IMR-90 (cell line): Measurements from ENCODE around the gene ITGB1BP1.

Source experiments
- BHLHE40 ChIP-seq: fragments of 150-350 bp; IDR thresholded peaks from 2 replicates; pipeline ENCODE4 v1.6.1; 2016; ENCODE audit warnings: mild to moderate bottlenecking, low read depth, low read length
- CEBPB ChIP-seq: IDR thresholded peaks from 2 replicates; pipeline ENCODE4 v1.6.1; 2012; ENCODE audit warnings: low read depth, low read length, improper control_type of control experiment
- CTCF ChIP-seq: conservative IDR thresholded peaks from 2 replicates; pipeline ENCODE4 v1.5.1; 2012; ENCODE audit warnings: mild to moderate bottlenecking, low read depth, low read length, improper control_type of control experiment
- MAFK ChIP-seq: IDR thresholded peaks from 2 replicates; pipeline ENCODE4 v1.6.1; 2012; ENCODE audit warnings: low read depth, low read length, improper control_type of control experiment
- POLR2A ChIP-seq: IDR thresholded peaks from 2 replicates; pipeline ENCODE4 v1.6.1; 2012; ENCODE audit warnings: mild to moderate bottlenecking, low read depth, low read length
- RAD21 ChIP-seq: IDR thresholded peaks from 2 replicates; pipeline ENCODE4 v1.6.1; 2012; ENCODE audit warnings: low read length, improper control_type of control experiment
- RCOR1 ChIP-seq: IDR thresholded peaks from 2 replicates; pipeline ENCODE4 v1.6.1; 2012; ENCODE audit warnings: mild to moderate bottlenecking, low read length, improper control_type of control experiment; ENCODE audit not compliant: insufficient replicate concordance
- SMC3 ChIP-seq: fragments of 150-350 bp; IDR thresholded peaks from 2 replicates; pipeline ENCODE4 v1.6.1; 2016; ENCODE audit warnings: low read depth, mild to moderate bottlenecking, antibody characterized with exemption, low read length, moderate library complexity
- USF2 ChIP-seq: fragments of 150-350 bp; IDR thresholded peaks from 2 replicates; pipeline ENCODE4 v1.6.1; 2017; ENCODE audit warnings: mild to moderate bottlenecking, antibody characterized with exemption, low read length, low read depth

DNA sequence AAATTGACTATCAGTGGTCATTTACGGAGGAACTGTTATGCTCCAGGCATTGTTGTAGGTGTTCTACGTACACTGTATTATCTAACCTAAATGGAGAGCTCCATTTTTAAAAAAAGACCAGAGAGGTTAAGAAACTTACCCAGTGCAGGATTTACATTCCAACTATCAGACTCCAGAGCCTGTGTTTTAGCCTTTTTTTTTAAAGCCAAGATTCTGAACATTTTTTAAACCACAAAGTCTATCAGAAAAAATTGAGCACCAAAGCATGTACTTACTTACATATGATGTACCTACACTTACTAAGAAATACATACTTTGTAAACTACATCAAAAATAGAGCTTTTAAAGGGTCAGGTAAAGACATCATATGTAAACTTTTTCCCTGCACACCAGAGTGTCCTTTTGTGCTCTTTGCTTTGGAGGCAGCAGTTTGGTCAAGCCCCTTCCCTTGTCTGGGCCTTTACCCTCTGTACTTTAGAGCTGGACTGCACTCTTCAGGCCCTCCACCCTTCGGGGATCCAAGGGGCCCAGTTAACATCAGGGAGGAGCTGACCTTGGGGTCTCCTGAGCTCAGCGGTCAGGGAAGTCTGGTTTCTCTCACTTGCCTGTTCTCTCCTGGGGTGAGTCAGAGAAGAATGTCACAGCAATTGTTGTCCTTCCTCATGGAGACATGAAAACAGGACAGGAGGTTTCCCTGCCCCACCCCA lies 58.4 kb downstream of the ITGB1BP1 start:
- TF ChIP-seq MAFK (no peak), CEBPB (no peak), USF2 (no peak), CTCF (no peak), POLR2A (no peak), BHLHE40 (no peak), RAD21 (no peak), SMC3 (no peak), RCOR1 (no peak)
